Measurements from ENCODE around the gene BRF1.

DNA sequence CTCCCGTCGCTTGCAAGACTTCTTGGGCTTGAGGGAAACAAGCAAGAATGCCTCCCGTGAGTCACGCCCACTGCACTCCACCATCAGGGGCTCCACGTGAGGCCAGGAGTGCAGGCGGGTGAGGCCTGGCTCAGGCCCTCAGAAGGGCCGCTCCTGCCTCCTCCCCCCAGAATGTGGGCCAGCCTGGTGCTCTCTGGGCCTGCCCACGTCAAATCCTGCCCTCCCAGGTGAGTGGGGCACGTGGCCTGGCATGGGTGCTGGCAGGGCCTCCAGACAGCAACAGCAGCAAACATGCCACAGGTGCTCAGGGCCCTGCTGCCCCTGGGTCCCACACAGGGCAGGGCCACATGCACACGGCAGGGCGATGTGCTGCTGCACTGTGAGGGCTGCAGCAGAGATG is 83.0 kb downstream of the BRF1 start:
- TF ChIP-seq CTCF (conservative IDR thresholded peaks at IDR 0.05; ENCODE audit: low read depth, low read length): no peak
- TF ChIP-seq EZH2 (IDR thresholded peaks at IDR 0.05; ENCODE audit: borderline replicate concordance, low read depth, low read length, poor library complexity, severe bottlenecking): no peak

Measured in A673 (cell line).